PC-3 (cell line): ENCODE data around the gene FN1. TPM values are rescaled to one million over a fixed set of nuclear protein-coding genes. Genes with fewer than 3 reads are reported as not detected.

Source experiments
- ATAC-seq: fragments of 200-7000 bp; cut with Tn5 transposase; 2 replicates; pipeline ENCODE4 v1.9.1; 2020; ENCODE audit warnings: mild to moderate bottlenecking, moderate library complexity
- BruUV-seq: library from RNA; stranded (reverse); fragments of 400-500 nt; replicated peaks from 2 replicates; lab custom pipeline; 2021; lab: Mats Ljungman, UMichigan
- CTCF ChIA-PET: fragments of 300-600 bp; sonication (Branson Sonifier 250); formaldehyde crosslinking; loops from one replicate; lab custom pipeline; 2022; ENCODE audit warnings: antibody characterized with exemption; lab: Charles Lee
- POLR2A ChIA-PET: fragments of 300-600 bp; sonication (Branson Sonifier 250); formaldehyde crosslinking; loops from one replicate; lab custom pipeline; 2022; ENCODE audit warnings: antibody characterized with exemption; ENCODE audit not compliant: unreplicated experiment; lab: Charles Lee
- DNase-seq: peaks from one replicate; pipeline ENCODE4 v3.0.0-alpha.2; 2015
- H2AFZ ChIP-seq: fragments of 300-600 bp; sonication (generic); 2 replicates; pipeline ENCODE4 v1.6.0; 2016; ENCODE audit warnings: antibody characterized with exemption, low read length
- H3F3A ChIP-seq: fragments of 300-600 bp; sonication (generic); one replicate; pipeline ENCODE4 v1.6.0; 2017; ENCODE audit warnings: antibody characterized with exemption, low read length, control low read depth, mild to moderate bottlenecking; ENCODE audit not compliant: unreplicated experiment
- H3K27ac ChIP-seq: fragments of 300-600 bp; sonication (generic); 2 replicates; pipeline ENCODE4 v1.5.1; 2016; ENCODE audit warnings: mild to moderate bottlenecking, low read length
- H3K27me3 ChIP-seq: fragments of 300-600 bp; sonication (generic); 2 replicates; pipeline ENCODE4 v1.6.1; 2016; ENCODE audit warnings: low read length, mixed read lengths
- H3K36me3 ChIP-seq: fragments of 300-600 bp; sonication (generic); 2 replicates; pipeline ENCODE4 v1.6.1; 2016; ENCODE audit warnings: low read depth, mixed run types, low read length, mixed read lengths
- H3K4me1 ChIP-seq: fragments of 300-600 bp; sonication (generic); 2 replicates; pipeline ENCODE4 v1.5.1; 2016; ENCODE audit warnings: low read length; ENCODE audit not compliant: insufficient read depth
- H3K4me2 ChIP-seq: fragments of 300-600 bp; sonication (generic); 2 replicates; pipeline ENCODE4 v1.6.0; 2016; ENCODE audit warnings: low read length
- H3K4me3 ChIP-seq: fragments of 300-600 bp; sonication (generic); 2 replicates; pipeline ENCODE4 v1.5.1; 2016; ENCODE audit warnings: mild to moderate bottlenecking, low read length, mixed read lengths
- H3K79me2 ChIP-seq: fragments of 300-600 bp; sonication (generic); 2 replicates; pipeline ENCODE4 v1.6.1; 2017; ENCODE audit warnings: low read length, mixed read lengths
- H3K9ac ChIP-seq: fragments of 300-600 bp; sonication (generic); 2 replicates; pipeline ENCODE4 v1.6.0; 2016; ENCODE audit warnings: mild to moderate bottlenecking, low read length
- H3K9me2 ChIP-seq: fragments of 300-600 bp; sonication (generic); replicated peaks from 2 replicates; pipeline ENCODE4 v1.6.1; 2016; ENCODE audit warnings: mixed run types, low read length, mixed read lengths
- H3K9me3 ChIP-seq: fragments of 300-600 bp; sonication (generic); 2 replicates; pipeline ENCODE4 v1.6.1; 2016; ENCODE audit warnings: low read length, mixed read lengths
- H4K20me1 ChIP-seq: fragments of 300-600 bp; sonication (generic); 2 replicates; pipeline ENCODE4 v1.6.1; 2016; ENCODE audit warnings: low read length, mixed read lengths
- CTCF ChIP-seq: fragments of 300-600 bp; sonication (generic); conservative IDR thresholded peaks from 2 replicates; pipeline ENCODE4 v1.5.1; 2017; ENCODE audit warnings: antibody characterized with exemption, low read depth, mild to moderate bottlenecking, low read length
- EZH2 ChIP-seq: fragments of 300-600 bp; sonication (generic); IDR thresholded peaks from one replicate; pipeline ENCODE4 v1.6.1; 2017; ENCODE audit warnings: antibody characterized with exemption, mild to moderate bottlenecking, low read length; ENCODE audit not compliant: unreplicated experiment
- EZH2phosphoT487 ChIP-seq: fragments of 300-600 bp; sonication (generic); IDR thresholded peaks from 2 replicates; pipeline ENCODE4 v1.6.1; 2018; ENCODE audit warnings: mild to moderate bottlenecking, antibody characterized with exemption, low read length, borderline replicate concordance
- intact Hi-C: fragments of 100-400 bp; cut with micrococcal nuclease; formaldehyde crosslinking; loops from 2 replicates; pipeline ENCODE4 v1.9.0; 2023
- total RNA-seq: library from RNA; depleted of rRNA; stranded (reverse); fragments of >200 nt; gene quantifications from 2 replicates; pipeline ENCODE4 v1.2.3, GENCODE V29; 2014

The FN1 gene
- total RNA-seq, 1 experiment from 2014 or later = 220 TPM

GRCh38 chr2:215379948-215380347 is 55.9 kb downstream of the FN1 start:
- TF ChIP-seq EZH2 (no peak), CTCF (no peak), EZH2phosphoT487 (no peak)
- H3F3A ChIP-seq = no peaks in the 10 kb centered on the region
- no peak overlapping the region for H3K4me2 ChIP-seq
- CTCF ChIA-PET = no interaction called here
- H2AFZ ChIP-seq = no peak overlapping the region
- BruUV-seq = TSS peak; percentile 21
- H3K27ac ChIP-seq = no peak overlapping the region
- H3K9me3 ChIP-seq = no peaks in the 10 kb centered on the region
- ATAC-seq = no peak
- H3K36me3 ChIP-seq = peaks cover 50% of the 10 kb centered on the region
- H4K20me1 ChIP-seq = no peaks in the 10 kb centered on the region
- POLR2A ChIA-PET = no interaction called here
- H3K27me3 ChIP-seq = no peaks in the 10 kb centered on the region
- H3K4me1 ChIP-seq = no peaks in the 10 kb centered on the region
- no peak overlapping the region for H3K4me3 ChIP-seq
- no peak overlapping the region for H3K9ac ChIP-seq
- DNase-seq = no peak
- no peaks in the 10 kb centered on the region for H3K79me2 ChIP-seq
- no peaks in the 10 kb centered on the region for H3K9me2 ChIP-seq
- intact Hi-C loops = no loop called here

DNA sequence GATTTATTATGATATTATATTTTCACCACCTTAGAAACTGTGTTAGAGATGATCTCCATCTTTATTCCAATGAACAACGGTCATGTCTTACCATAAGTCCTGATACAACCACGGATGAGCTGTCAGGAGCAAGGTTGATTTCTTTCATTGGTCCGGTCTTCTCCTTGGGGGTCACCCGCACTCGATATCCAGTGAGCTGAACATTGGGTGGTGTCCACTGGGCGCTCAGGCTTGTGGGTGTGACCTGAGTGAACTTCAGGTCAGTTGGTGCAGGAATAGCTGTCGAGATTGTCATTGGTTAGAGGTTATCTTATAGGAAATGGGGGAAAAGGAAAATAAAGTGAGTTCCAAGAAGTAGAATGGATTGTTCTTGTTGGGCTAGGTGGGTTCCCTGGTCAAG is 56.8 kb downstream of the FN1 start:
- H3K9ac ChIP-seq = no peak overlapping the region
- H3K4me2 ChIP-seq = no peak overlapping the region
- H3K4me3 ChIP-seq = no peak overlapping the region
- CTCF ChIA-PET = no interaction called here
- H4K20me1 ChIP-seq = no peaks in the 10 kb centered on the region
- no peaks in the 10 kb centered on the region for H3K27me3 ChIP-seq
- intact Hi-C loops = no loop called here
- no peak for DNase-seq
- H2AFZ ChIP-seq = no peak overlapping the region
- no peaks in the 10 kb centered on the region for H3K79me2 ChIP-seq
- POLR2A ChIA-PET = no interaction called here
- H3K9me2 ChIP-seq = no peaks in the 10 kb centered on the region
- BruUV-seq = no TSS peak
- H3K27ac ChIP-seq = no peak overlapping the region
- no peak for ATAC-seq
- no peaks in the 10 kb centered on the region for H3F3A ChIP-seq
- H3K36me3 ChIP-seq = peaks cover 54% of the 10 kb centered on the region
- no peaks in the 10 kb centered on the region for H3K4me1 ChIP-seq
- no peak for TF ChIP-seq CTCF
- no peak for TF ChIP-seq EZH2
- TF ChIP-seq EZH2phosphoT487 = no peak
- no peaks in the 10 kb centered on the region for H3K9me3 ChIP-seq

- TF ChIP-seq CTCF (no peak), EZH2 (no peak), EZH2phosphoT487 (no peak)
- H3K79me2 ChIP-seq = no peaks in the 10 kb centered on the region
- H3K36me3 ChIP-seq = peaks cover 52% of the 10 kb centered on the region
- ATAC-seq (no peak), DNase-seq (no peak)
- no peaks in the 10 kb centered on the region for H3K4me1 ChIP-seq
- H3K9me2 ChIP-seq = no peaks in the 10 kb centered on the region
- CTCF ChIA-PET = no interaction called here
- no TSS peak for BruUV-seq
- no peaks in the 10 kb centered on the region for H3F3A ChIP-seq
- intact Hi-C loops = no loop called here
- H3K4me2 ChIP-seq = no peak overlapping the region
- no peaks in the 10 kb centered on the region for H3K9me3 ChIP-seq
- no peak overlapping the region for H3K4me3 ChIP-seq
- no peaks in the 10 kb centered on the region for H4K20me1 ChIP-seq
- POLR2A ChIA-PET = no interaction called here
- no peak overlapping the region for H2AFZ ChIP-seq
- no peak overlapping the region for H3K9ac ChIP-seq
- H3K27ac ChIP-seq = no peak overlapping the region
- H3K27me3 ChIP-seq = no peaks in the 10 kb centered on the region
These were observed 57.8 kb downstream of the FN1 start for GRCh38 chr2:215378045-215378444.
